ENCODE data around the gene BCORL1.

GRCh38 chrX:130085551-130086446 lies 103.4 kb downstream of the BCORL1 start:
- TF ChIP-seq CTCF (IDR thresholded peaks at IDR 0.05; ENCODE audit: poor library complexity, severe bottlenecking), result no peak
- TF ChIP-seq TAF1 (IDR thresholded peaks at IDR 0.05; ENCODE audit: low read depth), result no peak
- TF ChIP-seq EP300 (conservative IDR thresholded peaks at IDR 0.05; ENCODE audit: poor library complexity, severe bottlenecking), result no peak
- no peak for TF ChIP-seq EZH2 (IDR thresholded peaks at IDR 0.05; ENCODE audit: borderline replicate concordance, insufficient read depth, low read length, poor library complexity, severe bottlenecking)

All from neural cell (in vitro differentiated cells).